ENCODE results near the gene ASPN. TPM values are rescaled to one million over a fixed set of nuclear protein-coding genes. Genes with fewer than 3 reads are reported as not detected.

Gene ASPN
- total and polyA plus RNA-seq, 9 of the 15 experiments (the other 6 are each of a cell fraction or from before 2014, with no cell fraction given) = 0.03 to 0.07 TPM; not detected in 7

GRCh38 chr9:92408747-92409478, 73.4 kb downstream of the ASPN start:
- TF ChIP-seq KDM4B (IDR thresholded peaks at IDR 0.05; ENCODE audit: borderline replicate concordance in 2 of 2, low read depth in 1 of 2) = no peak
- TF ChIP-seq CREM (IDR thresholded peaks at IDR 0.05; ENCODE audit: low read depth) = no peak
- no peak for TF ChIP-seq ETV5 (CRISPR knock-in tag; IDR thresholded peaks at IDR 0.05; ENCODE audit: low read depth)
- TF ChIP-seq FOXJ3 (CRISPR knock-in tag; IDR thresholded peaks at IDR 0.05) = no peak
- no peak for TF ChIP-seq TAL1 (IDR thresholded peaks at IDR 0.05)
- no peak for TF ChIP-seq BCL6 (CRISPR knock-in tag; IDR thresholded peaks at IDR 0.05)
- TF ChIP-seq KLF6 (CRISPR knock-in tag; IDR thresholded peaks at IDR 0.05; ENCODE audit: borderline replicate concordance) = no peak
- intact Hi-C loops (cut with micrococcal nuclease) (no loop called here), in situ Hi-C loops (cut with MboI) (no loop called here)
- H3K9ac ChIP-seq (ENCODE audit: insufficient read depth in 1 of 2, low read depth in 2 of 2, low read length in 2 of 2) = no peak overlapping the region
- no peak overlapping the region for H3K27ac ChIP-seq (ENCODE audit: extremely low read depth, low read depth, low read length)
- BruUV-seq (replicated peaks) = no TSS peak
- H3K4me1 ChIP-seq (replicated peaks in 1 of 2; ENCODE audit: control insufficient read depth in 2 of 2, insufficient read depth in 2 of 2, low read length in 2 of 2) = peaks cover 0 to 11% of the 10 kb centered on the region in 2 experiments; a peak in 2 of 5 replicates
- no peaks in the 10 kb centered on the region for H3K27me3 ChIP-seq (ENCODE audit: control insufficient read depth in 2 of 2, insufficient read depth in 2 of 2, low read length in 2 of 2)
- no peak overlapping the region for H3K4me2 ChIP-seq (ENCODE audit: insufficient read depth, low read length)
- no peaks in the 10 kb centered on the region for H3K9me3 ChIP-seq (replicated peaks; ENCODE audit: control insufficient read depth, insufficient read depth, low read depth, low read length)
- 61% methylated on average over 2 of the region's 2 CpGs for WGBS (ENCODE audit: insufficient coverage, low coverage, missing lambda C conversion rate)
- no peaks in the 10 kb centered on the region for H3K79me2 ChIP-seq (ENCODE audit: control insufficient read depth, insufficient read depth, low read length)
- ChIA-PET CTCF (ENCODE audit: low intra/inter-chr PET ratio) (no interaction called here), POLR2A (no interaction called here)
- DNase-seq (ENCODE audit: extremely low read depth in 1 of 4, low spot score in 3 of 4) (no peak), FAIRE-seq (no peak), ATAC-seq (no peak)
- no peaks in the 10 kb centered on the region for H3K9me1 ChIP-seq (ENCODE audit: control insufficient read depth, insufficient read depth, low read length)
- no peak overlapping the region for H2AFZ ChIP-seq (ENCODE audit: low read depth, low read length)
- H3K36me3 ChIP-seq (ENCODE audit: control insufficient read depth, insufficient read depth, low read length) = no peaks in the 10 kb centered on the region
- no peak overlapping the region for H3K4me3 ChIP-seq
- H4K20me1 ChIP-seq (replicated peaks; ENCODE audit: control insufficient read depth, insufficient read depth, low read length) = no peaks in the 10 kb centered on the region

Data from K562 (cell line).